Measurements from ENCODE around the gene PRAME.

DNA sequence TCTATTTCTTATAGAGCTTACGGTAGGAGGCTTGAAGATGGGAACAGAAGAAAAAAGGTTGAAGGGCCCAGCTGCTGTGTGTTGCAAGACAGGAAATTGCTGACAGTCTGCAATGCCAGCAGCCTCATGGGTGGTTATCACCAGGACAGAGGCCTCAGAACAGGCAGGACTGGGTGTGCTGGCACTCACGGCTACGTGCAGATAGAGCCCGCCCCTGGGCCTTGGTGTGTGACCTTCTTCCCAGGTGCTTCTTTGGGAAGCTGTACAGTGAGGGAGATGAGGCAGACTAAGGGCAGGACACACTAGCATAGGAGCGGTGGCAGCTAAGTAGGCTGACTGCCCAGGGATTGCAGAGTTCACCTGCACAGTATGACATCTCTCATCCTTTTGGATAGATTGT is 12.6 kb downstream of the PRAME start:
- TF ChIP-seq GATA2 (IDR thresholded peaks at IDR 0.05; ENCODE audit: low read depth, low read length) (no peak), GATA3 (IDR thresholded peaks at IDR 0.05; ENCODE audit: low read depth, low read length) (no peak)
